OCI-LY3 (cell line): ENCODE data around the gene COMT.

Experiments used
- H2AFZ ChIP-seq: fragments of 200-600, 300-600 bp; shearing (Covaris generic); 2 replicates; pipeline ENCODE4 v1.6.0; 2014; ENCODE audit warnings: antibody characterized with exemption, low read depth, low read length
- H3K27ac ChIP-seq: fragments of 200-600, 300-600 bp; sonication (generic); 2 replicates; pipeline ENCODE4 v1.5.1; 2014; ENCODE audit warnings: mild to moderate bottlenecking, low read length, moderate library complexity, mixed read lengths
- H3K27me3 ChIP-seq: fragments of 200-600, 300-600 bp; sonication (generic); 2 replicates; pipeline ENCODE4 v1.6.1; 2014; ENCODE audit warnings: low read depth, low read length, mixed read lengths
- H3K36me3 ChIP-seq: fragments of 200-600, 300-600 bp; sonication (generic); replicated peaks from 2 replicates; pipeline ENCODE3; 2014; ENCODE audit warnings: low read depth, low read length, mixed read lengths
- H3K4me1 ChIP-seq: fragments of 300-600, 200-600 bp; sonication (generic); 2 replicates; pipeline ENCODE4 v1.6.1; 2014; ENCODE audit warnings: low read length, mixed read lengths
- H3K4me2 ChIP-seq: fragments of 200-600, 300-600 bp; sonication (generic); 2 replicates; pipeline ENCODE4 v1.6.1; 2014; ENCODE audit warnings: low read length, mixed read lengths
- H3K4me3 ChIP-seq: fragments of 300-600, 200-600 bp; sonication (generic); 2 replicates; pipeline ENCODE4 v1.5.1; 2014; ENCODE audit warnings: antibody characterized with exemption, mild to moderate bottlenecking, low read length, moderate library complexity
- H3K79me2 ChIP-seq: fragments of 300-600, 200-600 bp; shearing (Covaris generic); 2 replicates; pipeline ENCODE4 v1.6.1; 2014; ENCODE audit warnings: mild to moderate bottlenecking, low read length, mixed read lengths
- H3K9ac ChIP-seq: fragments of 300-600, 200-600 bp; shearing (Covaris generic); 2 replicates; pipeline ENCODE4 v1.6.0; 2014; ENCODE audit warnings: mild to moderate bottlenecking, low read length, moderate library complexity
- H3K9me3 ChIP-seq: fragments of 200-600, 300-600 bp; shearing (Covaris generic); 2 replicates; pipeline ENCODE4 v1.6.1; 2014; ENCODE audit warnings: low read length, mixed read lengths; ENCODE audit not compliant: insufficient read depth
- H4K20me1 ChIP-seq: fragments of 200-600, 300-600 bp; sonication (generic); 2 replicates; pipeline ENCODE4 v1.6.1; 2016; ENCODE audit warnings: low read length, mixed read lengths; ENCODE audit not compliant: insufficient read depth
- EZH2phosphoT487 ChIP-seq: fragments of 200-600 bp; shearing (Covaris generic); IDR thresholded peaks from 2 replicates; pipeline ENCODE4 v1.6.1; 2018; ENCODE audit warnings: antibody characterized with exemption, mixed run types, low read depth
- TF ChIP-seq, protein P1 (sequence below): fragments of 200-600, 300-600 bp; sonication (generic); IDR thresholded peaks from 2 replicates; pipeline ENCODE4 v1.5.1; 2014; ENCODE audit warnings: antibody characterized with exemption, low read length, low read depth

Gene COMT

DNA sequence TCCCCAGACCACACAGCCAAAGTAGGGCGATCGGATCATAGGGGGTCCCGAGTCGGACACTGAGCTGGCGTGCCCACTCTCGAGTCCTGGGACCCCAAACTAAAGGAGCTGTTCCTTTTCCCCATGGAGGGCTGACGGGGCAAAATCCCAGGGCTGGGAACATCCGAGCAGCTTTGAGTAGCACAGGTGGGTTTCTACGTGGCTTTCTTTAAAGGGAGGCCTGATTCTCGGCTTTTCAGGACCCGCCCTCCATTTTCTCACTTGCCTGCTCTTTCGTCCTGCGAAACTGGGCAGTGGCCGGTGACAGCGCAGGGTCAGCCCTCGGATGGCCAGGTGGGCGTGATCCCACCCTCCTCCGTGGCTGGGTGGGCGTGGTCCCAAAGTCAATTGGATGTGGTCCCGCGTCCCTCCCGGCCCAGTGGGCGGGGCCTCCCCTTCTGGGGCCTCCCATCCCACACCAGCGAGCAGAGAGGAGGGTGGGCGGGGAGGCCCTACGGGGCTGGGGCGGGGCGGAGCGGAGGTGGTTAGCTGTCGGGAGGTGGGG is 17.5 kb downstream of the COMT start:
- H3K27ac ChIP-seq: no peak overlapping the region
- no peaks in the 10 kb centered on the region for H3K36me3 ChIP-seq
- H3K4me3 ChIP-seq: no peak overlapping the region
- no peaks in the 10 kb centered on the region for H3K27me3 ChIP-seq
- no peaks in the 10 kb centered on the region for H3K9me3 ChIP-seq
- peaks cover 3% of the 10 kb centered on the region for H3K4me1 ChIP-seq
- H3K79me2 ChIP-seq: no peaks in the 10 kb centered on the region
- H3K4me2 ChIP-seq: no peak overlapping the region
- H3K9ac ChIP-seq: no peak overlapping the region
- peaks cover 14% of the 10 kb centered on the region for H4K20me1 ChIP-seq
- TF ChIP-seq EZH2phosphoT487: no peak
- TF ChIP-seq, protein P1, sequence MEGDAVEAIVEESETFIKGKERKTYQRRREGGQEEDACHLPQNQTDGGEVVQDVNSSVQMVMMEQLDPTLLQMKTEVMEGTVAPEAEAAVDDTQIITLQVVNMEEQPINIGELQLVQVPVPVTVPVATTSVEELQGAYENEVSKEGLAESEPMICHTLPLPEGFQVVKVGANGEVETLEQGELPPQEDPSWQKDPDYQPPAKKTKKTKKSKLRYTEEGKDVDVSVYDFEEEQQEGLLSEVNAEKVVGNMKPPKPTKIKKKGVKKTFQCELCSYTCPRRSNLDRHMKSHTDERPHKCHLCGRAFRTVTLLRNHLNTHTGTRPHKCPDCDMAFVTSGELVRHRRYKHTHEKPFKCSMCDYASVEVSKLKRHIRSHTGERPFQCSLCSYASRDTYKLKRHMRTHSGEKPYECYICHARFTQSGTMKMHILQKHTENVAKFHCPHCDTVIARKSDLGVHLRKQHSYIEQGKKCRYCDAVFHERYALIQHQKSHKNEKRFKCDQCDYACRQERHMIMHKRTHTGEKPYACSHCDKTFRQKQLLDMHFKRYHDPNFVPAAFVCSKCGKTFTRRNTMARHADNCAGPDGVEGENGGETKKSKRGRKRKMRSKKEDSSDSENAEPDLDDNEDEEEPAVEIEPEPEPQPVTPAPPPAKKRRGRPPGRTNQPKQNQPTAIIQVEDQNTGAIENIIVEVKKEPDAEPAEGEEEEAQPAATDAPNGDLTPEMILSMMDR: no peak
- H2AFZ ChIP-seq: no peak overlapping the region

DNA sequence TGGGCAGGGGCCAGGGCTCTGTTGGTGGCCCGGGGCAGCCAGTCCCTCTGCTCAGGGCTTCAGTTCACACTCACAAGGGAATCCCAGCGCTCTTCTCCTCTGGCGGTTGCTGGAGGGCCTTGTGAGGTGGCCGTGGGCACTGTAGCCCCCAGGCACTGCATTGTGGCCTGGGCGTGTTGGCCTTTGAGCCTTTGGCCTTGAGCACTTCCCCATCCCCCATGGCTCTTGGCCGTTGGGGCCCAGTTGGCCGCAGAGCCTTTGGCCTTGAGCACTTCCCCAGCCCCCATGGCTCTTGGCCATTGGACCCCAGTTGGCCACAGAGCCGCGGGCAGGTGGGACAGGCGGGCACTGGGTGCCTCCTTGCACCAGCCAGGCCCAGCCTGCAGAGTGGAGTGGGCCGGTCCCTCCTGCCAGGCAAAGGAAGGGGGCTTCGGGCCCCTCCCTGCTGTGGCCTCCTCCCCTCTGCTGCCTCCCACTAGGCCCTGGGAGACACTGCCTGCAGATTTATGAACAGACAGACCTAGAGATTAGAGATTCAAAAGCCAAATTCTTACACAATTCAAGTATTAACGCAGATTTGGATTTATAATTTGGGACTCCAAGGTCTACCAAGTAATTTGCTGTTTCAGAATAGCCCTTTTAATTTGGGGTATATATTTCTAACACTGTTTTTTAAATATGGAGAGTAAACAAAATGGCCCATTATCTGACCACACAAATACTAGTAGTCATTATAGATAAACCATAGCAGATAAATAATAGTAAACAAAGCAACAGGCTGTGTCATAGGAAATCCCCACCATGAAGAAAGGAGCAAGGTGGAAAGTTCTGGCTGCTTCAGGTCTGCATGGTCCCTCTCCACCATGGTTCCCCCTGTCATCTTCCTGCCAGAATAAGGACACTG is 18.3 kb downstream of the COMT start:
- peaks cover 3% of the 10 kb centered on the region for H3K4me1 ChIP-seq
- H3K4me3 ChIP-seq: no peak overlapping the region
- TF ChIP-seq, protein P1: no peak
- TF ChIP-seq EZH2phosphoT487: no peak
- H3K9me3 ChIP-seq: no peaks in the 10 kb centered on the region
- no peaks in the 10 kb centered on the region for H3K36me3 ChIP-seq
- peaks cover 11% of the 10 kb centered on the region; the same call in 1 of the 2 replicates for H4K20me1 ChIP-seq
- H3K27me3 ChIP-seq: no peaks in the 10 kb centered on the region
- no peak overlapping the region for H3K9ac ChIP-seq
- H3K27ac ChIP-seq: no peak overlapping the region
- H3K4me2 ChIP-seq: no peak overlapping the region
- H2AFZ ChIP-seq: no peak overlapping the region
- H3K79me2 ChIP-seq: no peaks in the 10 kb centered on the region

DNA sequence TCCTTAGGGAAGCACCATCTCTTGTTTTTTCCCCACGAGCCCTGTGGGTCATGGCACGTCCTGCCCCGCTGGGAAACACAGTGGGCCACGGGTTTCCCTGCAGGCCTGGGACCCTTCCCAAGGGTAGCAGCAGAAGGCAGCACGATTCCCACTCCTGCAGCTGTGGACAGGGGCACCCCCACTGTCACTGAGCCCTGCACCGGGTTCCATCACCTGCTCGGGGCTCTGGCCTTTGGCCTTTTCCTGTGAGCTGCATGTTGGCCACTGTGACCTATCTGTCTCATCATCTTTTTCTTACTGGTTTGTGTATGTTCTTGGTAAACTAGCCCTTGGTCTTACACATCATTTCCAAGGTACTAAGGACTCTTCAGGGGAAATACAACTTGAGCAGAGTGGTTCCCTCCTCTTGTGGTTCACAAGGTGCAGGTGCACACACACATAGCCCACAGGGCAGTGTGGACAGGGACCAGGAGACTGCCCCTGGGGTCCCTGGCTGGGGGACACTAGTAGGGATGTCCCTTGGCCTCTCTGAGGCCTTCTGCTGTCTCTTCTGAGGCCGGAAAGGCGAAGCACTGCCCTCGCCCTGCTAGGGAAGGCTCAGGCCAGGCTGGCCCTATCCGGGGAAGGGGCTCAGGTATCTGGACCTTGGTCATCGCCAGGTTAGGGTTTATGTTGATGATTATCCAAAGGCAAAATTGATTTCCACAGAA is 19.1 kb downstream of the COMT start:
- no peaks in the 10 kb centered on the region for H3K36me3 ChIP-seq
- H3K79me2 ChIP-seq: no peaks in the 10 kb centered on the region
- TF ChIP-seq, protein P1: no peak
- TF ChIP-seq EZH2phosphoT487: no peak
- no peaks in the 10 kb centered on the region for H3K9me3 ChIP-seq
- H3K4me1 ChIP-seq: peaks cover 3% of the 10 kb centered on the region
- H3K4me2 ChIP-seq: no peak overlapping the region
- H3K27ac ChIP-seq: no peak overlapping the region
- peaks cover 11% of the 10 kb centered on the region; the same call in 1 of the 2 replicates for H4K20me1 ChIP-seq
- H2AFZ ChIP-seq: no peak overlapping the region
- H3K9ac ChIP-seq: no peak overlapping the region
- no peaks in the 10 kb centered on the region for H3K27me3 ChIP-seq
- no peak overlapping the region for H3K4me3 ChIP-seq

DNA sequence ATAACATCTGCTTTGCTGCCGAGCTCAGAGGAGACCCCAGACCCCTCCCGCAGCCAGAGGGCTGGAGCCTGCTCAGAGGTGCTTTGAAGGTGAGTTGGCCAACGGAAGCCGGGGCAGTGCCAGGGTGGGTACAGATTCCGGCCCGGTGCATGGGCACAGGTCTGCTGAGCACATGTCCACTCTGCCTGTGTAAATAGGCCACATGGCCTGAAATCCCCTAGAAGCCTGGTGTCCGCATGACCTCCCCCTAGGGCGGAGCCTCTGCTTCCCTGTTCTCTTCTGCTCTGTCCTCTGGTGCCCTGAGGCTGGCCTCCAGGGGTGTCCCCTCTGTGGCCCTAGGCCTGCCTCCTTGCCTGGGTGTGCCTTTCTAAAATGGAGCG is 19.6 kb downstream of the COMT start:
- H4K20me1 ChIP-seq: peaks cover 11% of the 10 kb centered on the region; the same call in 1 of the 2 replicates
- H3K27ac ChIP-seq: no peak overlapping the region
- peaks cover 3% of the 10 kb centered on the region for H3K4me1 ChIP-seq
- H2AFZ ChIP-seq: no peak overlapping the region
- no peaks in the 10 kb centered on the region for H3K36me3 ChIP-seq
- no peaks in the 10 kb centered on the region for H3K9me3 ChIP-seq
- no peak overlapping the region for H3K4me3 ChIP-seq
- H3K9ac ChIP-seq: no peak overlapping the region
- H3K4me2 ChIP-seq: no peak overlapping the region
- H3K79me2 ChIP-seq: no peaks in the 10 kb centered on the region
- TF ChIP-seq, protein P1: no peak
- no peak for TF ChIP-seq EZH2phosphoT487
- no peaks in the 10 kb centered on the region for H3K27me3 ChIP-seq
